Renal pelvis (tissue), 12 donors: ENCODE measurements around the gene RGS4. TPM values are rescaled to one million over a fixed set of nuclear protein-coding genes. Genes with fewer than 3 reads are reported as not detected.

Experiments used
- DNase-seq: peaks from one replicate; pipeline ENCODE4 v3.0.0-alpha.2; 2013
- long read RNA-seq, 16 experiments: transcript quantifications; one replicate each; lab custom pipeline, GENCODE V29; 2026
- polyA plus RNA-seq, 3 donors: library from polyadenylated mRNA; unstranded; fragments of 120-200 nt; gene quantifications; one replicate each; pipeline ENCODE4 v1.2.1, GENCODE V29; 2013; ENCODE audit not compliant: insufficient read length in 3 of 3

The RGS4 gene
- 10 to 100 TPM in 2 of 3 donors, 1 to 10 TPM in 1; 8.6 to 14.8 (median 11.4) TPM for polyA plus RNA-seq
- long read RNA-seq, donor 1, partial matches to known transcripts = 0 of 1 reads
- long read RNA-seq, donor 1, other reads (novel, unspliced or antisense) = 0 of 1 reads
- long read RNA-seq, donor 2, partial matches to known transcripts = 0 of 2 reads
- long read RNA-seq, donor 2, other reads (novel, unspliced or antisense) = 0 of 2 reads
- long read RNA-seq, donor 3, partial matches to known transcripts = 0 of 1 reads
- long read RNA-seq, donor 3, other reads (novel, unspliced or antisense) = 0 of 1 reads
- long read RNA-seq, donor 4, partial matches to known transcripts = 0 of 2 reads
- long read RNA-seq, donor 4, other reads (novel, unspliced or antisense) = 0 of 2 reads
- long read RNA-seq, donor 5, partial matches to known transcripts = 0 of 1 reads
- long read RNA-seq, donor 5, other reads (novel, unspliced or antisense) = 0 of 1 reads
- long read RNA-seq, donor 6, partial matches to known transcripts = 0 of 2 reads
- long read RNA-seq, donor 6, other reads (novel, unspliced or antisense) = 0 of 2 reads
- long read RNA-seq, donor 7, partial matches to known transcripts = 0 of 1 reads
- long read RNA-seq, donor 7, other reads (novel, unspliced or antisense) = 0 of 1 reads
- long read RNA-seq, donor 8 = 0 reads
- long read RNA-seq, donor 9, partial matches to known transcripts = 0 of 1 reads
- long read RNA-seq, donor 9, other reads (novel, unspliced or antisense) = 0 of 1 reads
- long read RNA-seq, donor 10 = 0 reads
- long read RNA-seq, donor 11, partial matches to known transcripts = 0 of 1 reads
- long read RNA-seq, donor 11, other reads (novel, unspliced or antisense) = 0 of 1 reads
- long read RNA-seq, donor 12 = 0 reads
- long read RNA-seq, donor 13, partial matches to known transcripts = 0 of 1 reads
- long read RNA-seq, donor 13, other reads (novel, unspliced or antisense) = 0 of 1 reads
- long read RNA-seq, donor 14 = 0 reads
- long read RNA-seq, donor 15, partial matches to known transcripts = 0 of 3 reads
- long read RNA-seq, donor 15, other reads (novel, unspliced or antisense) = 0 of 3 reads
- long read RNA-seq, donor 16 = 0 reads

GRCh38 chr1:163069142-163069541 lies at the start of gene RGS4:
TSS of gene RGS4 (plus strand) at chr1:163069361. CDS start at chr1:163069485, 124 bp downstream.
- DNase-seq = peak; percentile 76

- DNase-seq = no peak
These were observed 47.0 kb upstream of the RGS4 start for GRCh38 chr1:163022129-163022528.

DNA sequence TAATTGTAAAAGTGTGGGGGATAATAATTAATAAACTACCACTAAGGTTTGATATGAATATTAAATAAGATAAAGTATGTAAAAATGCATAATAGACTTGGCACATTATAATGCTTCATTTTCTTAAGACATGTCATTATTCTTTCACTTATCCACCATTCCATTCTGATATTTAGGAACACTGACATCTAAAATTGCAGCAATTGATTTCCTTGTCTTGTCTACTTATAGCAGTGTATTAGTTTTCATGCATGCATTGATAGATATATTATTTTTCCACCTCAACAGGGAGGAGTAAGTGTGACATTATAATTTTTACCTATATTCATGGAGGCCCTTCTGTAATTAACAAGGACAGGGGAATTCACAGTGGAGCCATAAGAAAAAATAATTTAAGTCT lies 41.6 kb upstream of the RGS4 start:
- DNase-seq = no peak

GRCh38 chr1:163029901-163030300 lies 39.3 kb upstream of the RGS4 start:
- no peak for DNase-seq

- DNase-seq = peak; percentile 19
These were observed 33.5 kb upstream of the RGS4 start for GRCh38 chr1:163035446-163036249.

DNA sequence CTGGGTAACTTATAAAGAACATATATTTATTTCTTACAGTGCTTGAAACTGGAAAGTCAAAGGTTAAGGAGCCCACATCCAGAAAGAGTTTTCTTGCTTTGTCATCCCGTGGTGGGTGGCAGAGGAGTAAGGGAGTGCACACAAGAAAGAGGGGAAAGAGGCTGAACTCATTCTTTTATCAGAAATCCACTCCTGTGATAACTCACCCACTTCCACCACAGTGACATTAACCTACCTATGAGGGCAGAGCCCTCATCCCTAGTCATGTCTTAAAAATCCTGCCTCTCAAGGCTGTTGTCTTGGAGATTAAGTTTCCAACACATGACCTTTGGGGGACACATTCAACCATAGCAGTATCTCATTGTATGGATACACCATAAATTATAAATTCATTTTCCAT lies 32.5 kb upstream of the RGS4 start:
- no peak for DNase-seq

GRCh38 chr1:163038928-163039706 lies 30.0 kb upstream of the RGS4 start:
- DNase-seq = no peak

DNA sequence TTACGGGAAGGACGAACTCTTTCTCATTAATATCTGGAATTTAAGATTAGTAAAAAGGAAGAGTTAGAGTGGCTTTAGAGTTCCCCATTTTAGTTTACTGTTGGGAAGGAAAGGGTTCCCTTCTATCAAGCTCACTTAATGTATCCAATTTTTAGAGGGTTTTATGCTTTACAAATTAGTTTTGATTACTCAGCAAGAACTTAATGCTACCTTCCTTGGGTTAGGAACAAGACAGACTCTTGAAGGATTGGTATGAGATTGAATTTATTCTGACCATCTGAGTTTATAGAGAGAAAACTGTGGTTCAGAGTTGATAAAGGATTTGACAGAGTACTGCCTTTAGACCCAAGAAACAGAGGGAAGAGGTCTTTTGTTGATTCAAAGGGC lies 29.5 kb upstream of the RGS4 start:
- no peak for DNase-seq

DNA sequence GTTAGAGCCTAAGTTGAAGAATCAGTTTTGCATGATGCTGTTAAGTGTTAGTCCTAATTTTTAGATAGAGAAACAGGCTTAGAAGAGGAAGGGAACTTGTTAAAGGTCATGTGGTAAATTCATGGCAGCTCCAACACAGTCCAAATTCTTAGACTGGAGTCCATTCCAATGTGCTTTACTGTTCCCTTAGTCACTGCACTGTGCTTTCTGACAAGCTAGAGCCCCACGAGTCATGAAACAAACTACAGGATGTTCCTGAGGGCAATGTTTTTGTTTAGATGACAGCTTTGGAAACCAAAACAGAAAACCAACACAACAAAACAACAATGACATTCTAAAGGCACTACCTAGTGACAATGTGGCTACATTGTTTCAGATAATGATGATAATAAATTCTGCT lies 23.1 kb upstream of the RGS4 start:
- DNase-seq = no peak

DNA sequence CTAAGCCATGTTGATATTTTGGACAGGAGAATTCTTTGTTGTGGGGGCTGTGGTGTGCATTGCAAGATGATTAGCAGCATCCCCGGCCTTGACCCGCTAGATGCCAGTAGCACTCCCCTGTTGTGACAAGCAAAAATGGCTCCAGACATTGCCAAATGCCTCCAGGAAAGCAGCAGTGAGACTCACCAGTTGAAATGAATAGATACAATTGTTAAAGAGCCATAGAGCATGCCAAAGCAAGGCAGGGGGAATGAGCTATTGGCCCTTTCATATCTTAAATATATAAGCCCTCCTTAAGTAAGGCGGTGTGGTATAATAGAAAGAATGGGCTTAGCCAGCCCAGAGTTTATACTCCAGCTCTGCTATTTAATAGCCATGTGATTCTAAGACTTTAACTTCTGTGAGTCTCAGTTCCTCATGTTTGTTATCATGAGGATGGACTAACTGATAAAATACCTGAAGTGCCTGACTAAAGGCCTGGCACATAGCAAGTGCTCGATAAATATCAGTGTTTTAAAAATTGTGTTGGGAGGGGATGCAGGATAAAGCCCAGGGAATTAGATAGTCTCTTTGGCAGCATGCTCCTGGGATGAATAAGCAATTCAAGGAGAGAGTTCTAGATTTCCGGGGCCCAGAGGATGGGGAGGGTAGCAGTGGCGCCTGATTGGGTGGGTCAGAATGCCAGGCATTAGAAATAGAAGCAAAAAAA lies 21.1 kb upstream of the RGS4 start:
- DNase-seq = no peak

- DNase-seq = no peak
These were observed 20.3 kb upstream of the RGS4 start for GRCh38 chr1:163048869-163049268.

DNA sequence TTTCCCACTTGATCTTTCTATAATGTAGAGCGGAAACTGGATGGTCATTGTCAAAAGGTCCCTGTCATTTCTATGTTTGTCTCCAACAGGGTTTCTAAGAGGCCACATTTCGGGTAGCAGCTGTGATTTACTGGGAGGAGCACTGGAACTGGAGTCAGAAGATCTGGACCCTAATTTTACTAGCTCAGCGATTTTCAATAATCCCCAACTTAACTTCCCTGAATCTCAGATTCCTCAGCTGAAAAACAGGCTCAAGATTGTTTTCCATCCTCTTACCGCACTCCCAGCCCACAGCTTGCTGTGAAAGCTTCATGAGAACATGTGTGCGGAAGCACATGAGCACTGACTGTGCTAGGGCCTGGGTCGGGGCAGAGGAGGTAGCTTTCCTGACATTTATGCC lies 19.9 kb upstream of the RGS4 start:
- no peak for DNase-seq

- no peak for DNase-seq
These were observed 18.7 kb upstream of the RGS4 start for GRCh38 chr1:163050496-163050895.

DNA sequence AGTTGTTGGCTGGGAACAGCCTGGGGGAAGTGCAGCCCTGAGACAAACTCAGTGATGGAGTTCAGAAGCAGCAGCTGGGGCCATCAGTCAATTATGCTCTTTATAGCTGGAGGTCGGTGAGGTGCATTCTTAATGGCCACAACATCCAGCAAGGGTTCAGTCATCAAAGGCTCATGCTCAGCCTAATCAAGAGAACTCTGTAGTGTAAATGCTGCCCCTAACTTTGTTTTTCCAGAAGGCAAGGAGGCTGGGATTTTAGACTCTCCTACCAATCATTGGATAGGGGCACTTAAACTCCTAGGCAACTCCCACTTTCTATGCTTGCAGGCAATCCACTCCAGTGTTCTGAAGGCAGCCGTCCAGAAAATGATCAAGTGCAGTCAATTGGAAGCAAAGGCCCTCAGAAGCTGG lies 15.0 kb upstream of the RGS4 start:
- peak; percentile 73 for DNase-seq

GRCh38 chr1:163055005-163055404 lies 14.2 kb upstream of the RGS4 start:
- DNase-seq = no peak

GRCh38 chr1:163055531-163055930 lies 13.6 kb upstream of the RGS4 start:
- no peak for DNase-seq

DNA sequence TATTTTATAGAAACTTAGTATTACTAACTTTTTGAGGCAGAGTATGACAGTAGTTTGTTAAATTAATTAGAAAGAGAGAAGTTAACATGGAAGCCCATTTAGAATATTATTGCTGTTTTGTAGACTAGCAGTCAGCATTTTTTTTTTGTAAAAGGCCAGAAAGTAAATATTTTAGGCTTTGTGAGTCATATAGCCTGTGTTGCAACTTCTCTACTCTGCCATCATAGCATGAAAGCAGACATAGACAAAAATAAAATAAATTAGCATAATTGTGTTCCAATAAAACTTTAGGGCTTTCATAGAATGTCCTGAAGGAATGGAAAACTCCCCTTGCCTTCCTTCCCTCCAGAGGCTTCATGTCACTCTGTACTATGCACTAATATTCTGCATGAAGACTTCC lies 12.3 kb upstream of the RGS4 start:
- no peak for DNase-seq

GRCh38 chr1:163060343-163061007 lies 8.7 kb upstream of the RGS4 start:
- no peak for DNase-seq

DNA sequence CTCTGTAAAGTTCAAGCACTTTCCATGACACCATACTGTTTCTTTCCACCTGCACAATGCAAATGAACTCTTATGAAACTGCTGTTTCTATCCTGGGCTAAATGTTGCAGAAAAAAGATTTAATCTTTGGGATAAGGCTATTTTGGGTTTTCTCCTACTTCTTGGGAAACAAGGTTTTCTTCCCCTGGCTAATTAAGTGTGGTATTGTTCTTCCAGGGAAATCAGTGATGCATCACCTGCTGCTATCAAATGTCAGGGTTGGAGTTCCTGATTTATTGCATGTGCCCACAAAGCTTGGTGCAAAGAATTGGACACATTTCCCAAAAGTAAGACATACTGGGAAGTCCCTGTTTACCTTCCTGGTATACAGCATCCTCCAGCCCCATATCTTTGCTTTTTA lies 6.0 kb upstream of the RGS4 start:
- peak; percentile 67 for DNase-seq

DNA sequence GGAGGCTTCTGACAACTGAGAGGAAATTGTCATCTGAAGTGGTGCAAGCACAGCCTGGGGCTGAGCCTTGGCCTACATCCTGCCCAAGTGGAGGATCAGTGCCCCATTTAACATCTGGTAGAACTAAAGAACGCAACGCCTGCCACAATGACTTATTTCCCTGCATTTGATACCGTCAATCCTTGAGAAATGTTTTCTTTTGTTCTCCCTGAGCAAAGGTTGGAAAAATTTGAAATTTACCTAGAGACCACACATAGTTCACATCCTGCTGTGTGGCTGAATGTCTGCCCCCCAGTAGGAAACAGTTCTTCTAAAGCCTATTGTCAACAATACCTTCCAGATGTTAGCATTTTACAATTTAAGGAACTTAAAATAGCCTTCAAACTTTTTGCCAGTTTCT lies 5.6 kb upstream of the RGS4 start:
- no peak for DNase-seq
